Muscle of back (tissue), 11 donors: ENCODE data around the gene CDH1. TPM values are rescaled to one million over a fixed set of nuclear protein-coding genes. Genes with fewer than 3 reads are reported as not detected.

Experiments
- DNase-seq, 3 donors: peaks; one replicate each; pipeline versions ENCODE4 v3.0.0 to v3.0.0-alpha.2; 2013
- polyA plus RNA-seq, 10 donors: library from polyadenylated mRNA; unstranded; fragments of 120-200 nt; gene quantifications; one replicate each; pipeline ENCODE4 v1.2.1, GENCODE V29; 2013; ENCODE audit not compliant: insufficient read length in 10 of 10

The CDH1 gene
- polyA plus RNA-seq, 10 donors = 1.3 to 23.5 (median 2.1) TPM

GRCh38 chr16:68850481-68850880, 113.4 kb downstream of the CDH1 start:
- DNase-seq = no peak

- peak in 1 of 3 donors; percentile 26 for DNase-seq
These were observed 114.5 kb downstream of the CDH1 start for GRCh38 chr16:68851601-68852000.

- no peak for DNase-seq
These were observed 120.4 kb downstream of the CDH1 start for GRCh38 chr16:68857479-68857878.

- DNase-seq = no peak
These were observed 122.7 kb downstream of the CDH1 start for GRCh38 chr16:68859828-68860227.

GRCh38 chr16:68860978-68861892, 124.1 kb downstream of the CDH1 start:
- no peak for DNase-seq

GRCh38 chr16:68866933-68867332, 129.8 kb downstream of the CDH1 start:
- DNase-seq = no peak

- no peak for DNase-seq
These were observed 132.5 kb downstream of the CDH1 start for GRCh38 chr16:68869492-68870088.

GRCh38 chr16:68873635-68874471, 136.8 kb downstream of the CDH1 start:
- DNase-seq = no peak

GRCh38 chr16:68875871-68876270, 138.8 kb downstream of the CDH1 start:
- no peak for DNase-seq

- no peak for DNase-seq
These were observed 146.6 kb downstream of the CDH1 start for GRCh38 chr16:68883685-68884084.

- no peak for DNase-seq
These were observed 147.3 kb downstream of the CDH1 start for GRCh38 chr16:68884401-68884800.

Other genes starting within 250 kb of the CDH1 start
- 10 to 100 TPM; 12.7 to 22.9 (median 18.8) TPM for gene ZFP90, start 198.0 kb upstream of the CDH1 start, polyA plus RNA-seq
- gene CDH3, start 92.0 kb upstream of the CDH1 start, polyA plus RNA-seq = 10 to 100 TPM in 2 of 10 donors, under 1 TPM in 8; 0.17 to 19.0 (median 0.67) TPM
- 1 to 10 TPM; 4.7 to 7.9 (median 6.3) TPM for gene TANGO6, start 106.2 kb downstream of the CDH1 start, polyA plus RNA-seq